Astrocyte (in vitro differentiated cells and primary cell): ENCODE measurements around the gene OR1L4.

Experiments
- EZH2 ChIP-seq: IDR thresholded peaks from 2 replicates; pipeline ENCODE4 v1.6.1; 2012; ENCODE audit warnings: mild to moderate bottlenecking, low read length, inconsistent platforms; ENCODE audit not compliant: insufficient read depth
- TF ChIP-seq, protein P1 (sequence below): IDR thresholded peaks from 2 replicates; pipeline ENCODE4 v1.5.1; 2011; ENCODE audit warnings: low read depth, mild to moderate bottlenecking, inconsistent platforms, low read length, moderate library complexity; ENCODE audit not compliant: insufficient read depth

DNA sequence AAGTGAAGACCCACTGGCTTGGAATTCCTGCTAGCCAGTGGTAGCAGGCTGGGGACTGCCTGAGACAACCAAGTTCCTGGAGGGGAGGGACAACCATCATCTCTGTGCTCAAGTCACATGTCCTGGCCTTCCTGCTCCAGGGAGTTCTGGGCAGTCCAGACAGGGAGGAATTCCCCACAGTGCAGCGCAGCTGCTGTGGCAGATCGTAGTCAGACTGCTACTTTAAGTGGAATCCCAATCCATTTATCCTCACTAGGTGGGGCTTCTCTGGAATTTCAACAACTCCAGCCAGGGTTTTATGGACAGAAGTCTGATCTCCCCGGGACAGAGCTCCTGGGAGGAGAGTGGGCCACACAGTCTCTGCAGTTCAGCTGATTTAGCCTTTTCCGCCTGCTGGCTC lies 44.0 kb downstream of the OR1L4 start:
- TF ChIP-seq, protein P1, sequence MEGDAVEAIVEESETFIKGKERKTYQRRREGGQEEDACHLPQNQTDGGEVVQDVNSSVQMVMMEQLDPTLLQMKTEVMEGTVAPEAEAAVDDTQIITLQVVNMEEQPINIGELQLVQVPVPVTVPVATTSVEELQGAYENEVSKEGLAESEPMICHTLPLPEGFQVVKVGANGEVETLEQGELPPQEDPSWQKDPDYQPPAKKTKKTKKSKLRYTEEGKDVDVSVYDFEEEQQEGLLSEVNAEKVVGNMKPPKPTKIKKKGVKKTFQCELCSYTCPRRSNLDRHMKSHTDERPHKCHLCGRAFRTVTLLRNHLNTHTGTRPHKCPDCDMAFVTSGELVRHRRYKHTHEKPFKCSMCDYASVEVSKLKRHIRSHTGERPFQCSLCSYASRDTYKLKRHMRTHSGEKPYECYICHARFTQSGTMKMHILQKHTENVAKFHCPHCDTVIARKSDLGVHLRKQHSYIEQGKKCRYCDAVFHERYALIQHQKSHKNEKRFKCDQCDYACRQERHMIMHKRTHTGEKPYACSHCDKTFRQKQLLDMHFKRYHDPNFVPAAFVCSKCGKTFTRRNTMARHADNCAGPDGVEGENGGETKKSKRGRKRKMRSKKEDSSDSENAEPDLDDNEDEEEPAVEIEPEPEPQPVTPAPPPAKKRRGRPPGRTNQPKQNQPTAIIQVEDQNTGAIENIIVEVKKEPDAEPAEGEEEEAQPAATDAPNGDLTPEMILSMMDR: no peak
- no peak for TF ChIP-seq EZH2
